ENCODE measurements around the gene NRXN2.

NRXN2 gene

GRCh38 chr11:64754124-64754918, 31.3 kb upstream of the NRXN2 start:
- TF ChIP-seq GATA2 (IDR thresholded peaks at IDR 0.05; ENCODE audit: low read depth, low read length) (no peak), GATA3 (IDR thresholded peaks at IDR 0.05; ENCODE audit: low read depth, low read length) (no peak)

- TF ChIP-seq GATA3 (IDR thresholded peaks at IDR 0.05; ENCODE audit: low read depth, low read length) (no peak), GATA2 (IDR thresholded peaks at IDR 0.05; ENCODE audit: low read depth, low read length) (no peak)
Measured at GRCh38 chr11:64753380-64754123, 30.6 kb upstream of the NRXN2 start.

DNA sequence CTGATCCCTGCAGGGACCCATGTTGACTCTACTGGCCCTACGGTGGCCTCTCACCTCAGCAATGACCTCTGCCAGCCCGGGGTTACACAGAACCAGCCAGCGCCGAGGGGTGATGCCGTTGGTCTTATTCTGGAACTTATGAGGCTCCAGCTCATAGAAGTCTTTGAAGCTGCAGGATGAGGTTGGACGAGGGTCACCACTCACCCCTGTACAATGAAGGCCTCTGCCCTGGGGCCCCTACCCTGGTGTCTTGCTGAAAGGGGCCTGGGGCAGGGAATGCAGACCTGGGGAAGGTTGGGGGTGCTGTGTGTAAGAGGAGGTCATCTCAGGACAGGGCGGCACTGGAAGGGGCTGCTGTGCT, 30.0 kb upstream of the NRXN2 start:
- TF ChIP-seq GATA3 (IDR thresholded peaks at IDR 0.05; ENCODE audit: low read depth, low read length), result no peak
- no peak for TF ChIP-seq GATA2 (IDR thresholded peaks at IDR 0.05; ENCODE audit: low read depth, low read length)

- no peak for TF ChIP-seq GATA3 (IDR thresholded peaks at IDR 0.05; ENCODE audit: low read depth, low read length)
- TF ChIP-seq GATA2 (IDR thresholded peaks at IDR 0.05; ENCODE audit: low read depth, low read length), result no peak
Measured at GRCh38 chr11:64752175-64752970, 29.4 kb upstream of the NRXN2 start.

- TF ChIP-seq GATA3 (IDR thresholded peaks at IDR 0.05; ENCODE audit: low read depth, low read length), result no peak
- no peak for TF ChIP-seq GATA2 (IDR thresholded peaks at IDR 0.05; ENCODE audit: low read depth, low read length)
Measured at GRCh38 chr11:64751580-64751979, 28.6 kb upstream of the NRXN2 start.

GRCh38 chr11:64751136-64751535, 28.1 kb upstream of the NRXN2 start:
- no peak for TF ChIP-seq GATA3 (IDR thresholded peaks at IDR 0.05; ENCODE audit: low read depth, low read length)
- no peak for TF ChIP-seq GATA2 (IDR thresholded peaks at IDR 0.05; ENCODE audit: low read depth, low read length)

GRCh38 chr11:64750361-64751054, 27.5 kb upstream of the NRXN2 start:
- no peak for TF ChIP-seq GATA3 (IDR thresholded peaks at IDR 0.05; ENCODE audit: low read depth, low read length)

GRCh38 chr11:64747961-64748665, 25.1 kb upstream of the NRXN2 start:
- TF ChIP-seq GATA3 (IDR thresholded peaks at IDR 0.05; ENCODE audit: low read depth, low read length) (no peak), GATA2 (IDR thresholded peaks at IDR 0.05; ENCODE audit: low read depth, low read length) (no peak)

- TF ChIP-seq GATA3 (IDR thresholded peaks at IDR 0.05; ENCODE audit: low read depth, low read length) (no peak), GATA2 (IDR thresholded peaks at IDR 0.05; ENCODE audit: low read depth, low read length) (no peak)
Measured at GRCh38 chr11:64746486-64746885, 23.5 kb upstream of the NRXN2 start.

DNA sequence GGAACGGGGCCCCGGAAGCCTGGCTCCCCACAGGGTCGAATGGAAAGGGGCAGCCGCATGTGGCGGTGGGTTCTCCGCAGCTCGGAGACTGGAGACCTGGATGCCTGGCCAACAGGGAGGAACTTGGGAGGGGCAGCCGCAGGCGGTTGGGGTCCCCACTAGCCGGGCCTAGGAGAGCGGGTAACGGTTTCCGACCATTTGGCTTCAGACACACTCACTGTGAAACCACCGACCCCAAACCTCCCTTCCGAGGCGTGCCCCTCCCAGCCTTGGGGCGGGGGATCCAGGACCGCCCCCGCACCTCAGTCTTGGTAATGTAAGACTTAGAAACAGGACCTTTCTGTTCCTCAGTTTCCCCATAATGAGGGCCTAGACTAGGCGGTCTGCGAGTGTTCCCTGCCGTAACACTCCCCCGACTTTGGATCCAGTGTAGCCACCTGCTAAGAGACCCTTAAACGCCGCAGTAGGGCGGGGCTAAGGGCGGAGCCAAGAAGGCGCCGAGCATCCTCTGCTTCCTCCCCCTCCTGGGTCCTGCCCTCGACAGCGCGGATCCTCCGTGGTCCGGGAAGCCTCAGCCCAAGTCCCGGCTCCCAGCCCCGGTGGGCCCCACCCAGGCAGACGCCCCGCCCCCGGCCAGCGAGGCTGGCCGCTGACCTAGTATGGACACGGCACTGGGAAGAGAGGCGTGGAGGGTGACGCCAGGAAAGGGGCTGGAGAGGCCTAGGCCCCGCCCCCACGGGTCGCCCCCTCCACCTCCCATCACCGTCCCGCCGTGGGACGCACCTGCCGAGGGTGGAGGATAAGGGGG, 22.7 kb upstream of the NRXN2 start:
- TF ChIP-seq GATA2 (IDR thresholded peaks at IDR 0.05; ENCODE audit: low read depth, low read length), result no peak
- no peak for TF ChIP-seq GATA3 (IDR thresholded peaks at IDR 0.05; ENCODE audit: low read depth, low read length)

DNA sequence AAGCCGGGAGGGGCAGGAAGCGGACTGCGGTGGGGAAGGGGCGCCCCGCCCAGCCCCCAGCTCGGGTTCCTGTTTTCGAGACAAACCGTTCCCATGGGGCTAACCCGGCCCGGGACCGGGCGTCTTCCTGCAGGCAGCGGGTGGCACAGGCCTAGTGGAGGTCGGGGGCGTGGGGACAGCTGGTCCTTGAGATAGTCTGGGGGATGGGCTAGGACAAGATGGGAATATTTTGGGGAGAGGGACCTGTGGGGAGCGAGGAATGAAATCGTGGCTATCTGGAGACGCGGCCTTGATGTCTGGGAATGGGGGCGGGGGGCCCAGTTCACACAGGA, 22.2 kb upstream of the NRXN2 start:
- TF ChIP-seq GATA2 (IDR thresholded peaks at IDR 0.05; ENCODE audit: low read depth, low read length) (no peak), GATA3 (IDR thresholded peaks at IDR 0.05; ENCODE audit: low read depth, low read length) (no peak)

GRCh38 chr11:64744544-64745188, 21.7 kb upstream of the NRXN2 start:
- TF ChIP-seq GATA2 (IDR thresholded peaks at IDR 0.05; ENCODE audit: low read depth, low read length), result no peak
- TF ChIP-seq GATA3 (IDR thresholded peaks at IDR 0.05; ENCODE audit: low read depth, low read length), result no peak
